Measurements from ENCODE around the gene MYOM1.

Gene MYOM1

GRCh38 chr18:3122851-3123250, 96.9 kb downstream of the MYOM1 start:
- Mint-ChIP-seq H3K27me3 (no peaks in the 10 kb centered on the region), H3K4me3 (no peak overlapping the region), H3K36me3 (peaks cover 11 to 17% of the 10 kb centered on the region in 2 donors), H3K9me3 (peaks cover 0 to 6% of the 10 kb centered on the region in 2 donors), H3K27ac (no peak overlapping the region), H3K4me1 (no peaks in the 10 kb centered on the region)
- DNase-seq, result no peak
- no peak for ATAC-seq (replicated peaks)

GRCh38 chr18:3121259-3121658, 98.5 kb downstream of the MYOM1 start:
- Mint-ChIP-seq H3K27me3 (no peaks in the 10 kb centered on the region), H3K27ac (no peak overlapping the region), H3K4me3 (no peak overlapping the region), H3K9me3 (peaks cover 0 to 6% of the 10 kb centered on the region in 2 donors), H3K4me1 (no peaks in the 10 kb centered on the region), H3K36me3 (peaks cover 11 to 17% of the 10 kb centered on the region in 2 donors)
- no peak for ATAC-seq (replicated peaks)
- DNase-seq, result no peak

- no peak overlapping the region for H3K4me3 Mint-ChIP-seq
- no peaks in the 10 kb centered on the region for H3K27me3 Mint-ChIP-seq
- peaks cover 0 to 6% of the 10 kb centered on the region in 2 donors for H3K9me3 Mint-ChIP-seq
- H3K4me1 Mint-ChIP-seq, result no peaks in the 10 kb centered on the region
- no peak for DNase-seq
- peaks cover 10 to 12% of the 10 kb centered on the region in 2 donors for H3K36me3 Mint-ChIP-seq
- no peak for ATAC-seq (replicated peaks)
- H3K27ac Mint-ChIP-seq, result no peak overlapping the region
Measured at GRCh38 chr18:3120356-3120755, 99.4 kb downstream of the MYOM1 start.

- DNase-seq, result no peak
- Mint-ChIP-seq H3K4me1 (no peaks in the 10 kb centered on the region), H3K27ac (no peak overlapping the region), H3K4me3 (no peak overlapping the region), H3K36me3 (peaks cover 4 to 5% of the 10 kb centered on the region in 2 donors), H3K9me3 (peaks cover 0 to under 1% of the 10 kb centered on the region in 2 donors), H3K27me3 (no peaks in the 10 kb centered on the region)
- ATAC-seq (replicated peaks), result no peak
Measured at GRCh38 chr18:3119401-3120341, 100.1 kb downstream of the MYOM1 start.

- Mint-ChIP-seq H3K4me1 (no peaks in the 10 kb centered on the region), H3K4me3 (no peak overlapping the region), H3K36me3 (peaks cover 2 to 4% of the 10 kb centered on the region in 2 donors), H3K27ac (no peak overlapping the region), H3K27me3 (no peaks in the 10 kb centered on the region), H3K9me3 (no peaks in the 10 kb centered on the region)
- ATAC-seq (replicated peaks), result no peak
- no peak for DNase-seq
Measured at GRCh38 chr18:3118195-3119010, 101.4 kb downstream of the MYOM1 start.

- H3K4me3 Mint-ChIP-seq, result no peak overlapping the region
- H3K4me1 Mint-ChIP-seq, result no peaks in the 10 kb centered on the region
- ATAC-seq (replicated peaks) (no peak), DNase-seq (no peak)
- H3K9me3 Mint-ChIP-seq, result no peaks in the 10 kb centered on the region
- H3K27ac Mint-ChIP-seq, result no peak overlapping the region
- peaks cover 2 to 4% of the 10 kb centered on the region in 2 donors for H3K36me3 Mint-ChIP-seq
- H3K27me3 Mint-ChIP-seq, result no peaks in the 10 kb centered on the region
Measured at GRCh38 chr18:3117493-3118192, 102.1 kb downstream of the MYOM1 start.

GRCh38 chr18:3115447-3116030, 104.2 kb downstream of the MYOM1 start:
- H3K4me1 Mint-ChIP-seq, result no peaks in the 10 kb centered on the region

GRCh38 chr18:3114451-3114850, 105.3 kb downstream of the MYOM1 start:
- Mint-ChIP-seq H3K4me3 (no peak overlapping the region), H3K27me3 (no peaks in the 10 kb centered on the region), H3K9me3 (no peaks in the 10 kb centered on the region), H3K4me1 (no peaks in the 10 kb centered on the region), H3K27ac (no peak overlapping the region), H3K36me3 (peaks cover 2 to 4% of the 10 kb centered on the region in 2 donors)
- DNase-seq (no peak), ATAC-seq (replicated peaks) (no peak)

More at GRCh38 chr18:3115447-3116030, 104.2 kb downstream of the MYOM1 start:
- ATAC-seq (replicated peaks) (peak in 1 of 2 donors; percentile 33), DNase-seq (no peak)
- Mint-ChIP-seq H3K36me3 (peaks cover 2 to 4% of the 10 kb centered on the region in 2 donors), H3K27ac (no peak overlapping the region), H3K4me3 (no peak overlapping the region), H3K9me3 (no peaks in the 10 kb centered on the region), H3K27me3 (no peaks in the 10 kb centered on the region)

GRCh38 chr18:3114026-3114425, 105.7 kb downstream of the MYOM1 start:
- Mint-ChIP-seq H3K4me3 (no peak overlapping the region), H3K9me3 (no peaks in the 10 kb centered on the region), H3K27ac (no peak overlapping the region), H3K36me3 (peaks cover 0 to under 1% of the 10 kb centered on the region in 2 donors), H3K27me3 (no peaks in the 10 kb centered on the region), H3K4me1 (no peaks in the 10 kb centered on the region)
- no peak for ATAC-seq (replicated peaks)
- DNase-seq, result no peak

GRCh38 chr18:3111523-3112240, 108.1 kb downstream of the MYOM1 start:
- H3K4me3 Mint-ChIP-seq, result no peak overlapping the region
- no peak overlapping the region for H3K27ac Mint-ChIP-seq
- no peaks in the 10 kb centered on the region for H3K4me1 Mint-ChIP-seq
- DNase-seq (no peak), ATAC-seq (replicated peaks) (no peak)
- H3K9me3 Mint-ChIP-seq, result no peaks in the 10 kb centered on the region
- H3K36me3 Mint-ChIP-seq, result no peaks in the 10 kb centered on the region
- no peaks in the 10 kb centered on the region for H3K27me3 Mint-ChIP-seq

GRCh38 chr18:3110034-3110752, 109.6 kb downstream of the MYOM1 start:
- no peaks in the 10 kb centered on the region for H3K9me3 Mint-ChIP-seq
- no peak for DNase-seq
- ATAC-seq (replicated peaks), result no peak
- H3K4me1 Mint-ChIP-seq, result no peaks in the 10 kb centered on the region
- H3K36me3 Mint-ChIP-seq, result no peaks in the 10 kb centered on the region
- no peak overlapping the region for H3K4me3 Mint-ChIP-seq
- H3K27ac Mint-ChIP-seq, result no peak overlapping the region
- H3K27me3 Mint-ChIP-seq, result no peaks in the 10 kb centered on the region

- ATAC-seq (replicated peaks), result no peak
- H3K36me3 Mint-ChIP-seq, result no peaks in the 10 kb centered on the region
- H3K4me1 Mint-ChIP-seq, result no peaks in the 10 kb centered on the region
Measured at GRCh38 chr18:3107740-3108151, 112.0 kb downstream of the MYOM1 start.

More at GRCh38 chr18:3107740-3108151, 112.0 kb downstream of the MYOM1 start:
- Mint-ChIP-seq H3K27me3 (no peaks in the 10 kb centered on the region), H3K9me3 (no peaks in the 10 kb centered on the region), H3K27ac (no peak overlapping the region), H3K4me3 (no peak overlapping the region)
- no peak for DNase-seq
